HEK293 (cell line): Measurements from ENCODE around the gene NAV3.

Experiments
- CTCF ChIA-PET: fragments of 350-600 bp; formaldehyde crosslinking; extraction: SDS; loops from one replicate; lab custom pipeline; 2021; ENCODE audit warnings: antibody characterized with exemption; lab: Yijun Ruan, JAX
- POLR2A ChIA-PET: fragments of 300-600 bp; formaldehyde crosslinking; extraction: SDS; loops from one replicate; lab custom pipeline; 2020; ENCODE audit warnings: antibody characterized with exemption, inconsistent platforms; lab: Yijun Ruan, JAX
- H3K27ac ChIP-seq: fragments of 200-500 bp; sonication (Bioruptor generic); 2 replicates; pipeline ENCODE4 v1.5.1; 2014; ENCODE audit warnings: low read depth, low read length, control low read depth, inconsistent platforms; ENCODE audit errors: extremely low read depth
- H3K36me3 ChIP-seq, 2 experiments: fragments of 200-500 bp in 1 of 2; sonication (Bioruptor generic) in 1 of 2; 1 replicate in 1 of 2; 2 replicates in 1 of 2; pipeline ENCODE4 v1.5.1; 2014 to 2017; ENCODE audit warnings: inconsistent platforms in 2 of 2, low read length in 2 of 2; ENCODE audit not compliant: control insufficient read depth in 2 of 2, insufficient read depth in 1 of 2
- H3K4me1 ChIP-seq: fragments of 200-500 bp; sonication (Bioruptor generic); 2 replicates; pipeline ENCODE4 v1.5.1; 2014; ENCODE audit warnings: mild to moderate bottlenecking, low read length, inconsistent platforms; ENCODE audit not compliant: control insufficient read depth, insufficient read depth
- H3K4me3 ChIP-seq: 2 replicates; pipeline ENCODE4 v1.5.1; 2011; ENCODE audit warnings: low read depth, mild to moderate bottlenecking, control low read depth, low read length, moderate library complexity
- H3K9me3 ChIP-seq: fragments of 200-500 bp; sonication (Bioruptor generic); 2 replicates; pipeline ENCODE4 v1.5.1; 2014; ENCODE audit warnings: low read depth, low read length, inconsistent platforms; ENCODE audit not compliant: control insufficient read depth, insufficient read depth
- CTCF ChIP-seq: fragments of 450-650 bp; formaldehyde crosslinking; IDR thresholded peaks from 2 replicates; pipeline ENCODE4 v1.5.1; 2016; ENCODE audit warnings: missing biosample characterization, missing genetic modification characterization
- EGR2 ChIP-seq: fragments of 450-650 bp; formaldehyde crosslinking; IDR thresholded peaks from 2 replicates; pipeline ENCODE4 v1.5.1; 2016; ENCODE audit warnings: low read depth, missing biosample characterization, missing genetic modification characterization
- GLI2 ChIP-seq: fragments of 450-650 bp; formaldehyde crosslinking; IDR thresholded peaks from 2 replicates; pipeline ENCODE4; 2017; ENCODE audit warnings: missing biosample characterization, missing genetic modification characterization, low read depth, borderline replicate concordance
- GLI4 ChIP-seq: fragments of 450-650 bp; formaldehyde crosslinking; IDR thresholded peaks from 2 replicates; pipeline ENCODE4 v1.5.1; 2016; ENCODE audit warnings: missing biosample characterization, missing genetic modification characterization
- HOXA7 ChIP-seq: sonication (generic); formaldehyde crosslinking; IDR thresholded peaks from 2 replicates; pipeline ENCODE4 v1.8.1; 2022; ENCODE audit warnings: missing genetic modification reagents, borderline replicate concordance
- PRDM6 ChIP-seq: fragments of 450-650 bp; formaldehyde crosslinking; IDR thresholded peaks from 2 replicates; pipeline ENCODE4 v1.5.1; 2017; ENCODE audit warnings: missing biosample characterization, missing genetic modification characterization
- SETDB1 ChIP-seq: IDR thresholded peaks from one replicate; pipeline ENCODE4 v1.6.1; 2017; ENCODE audit warnings: mild to moderate bottlenecking, low read length, moderate library complexity, mixed read lengths; ENCODE audit not compliant: insufficient read length
- SP2 ChIP-seq: fragments of 450-650 bp; formaldehyde crosslinking; IDR thresholded peaks from 2 replicates; pipeline ENCODE4 v1.5.1; 2016; ENCODE audit warnings: missing biosample characterization, missing genetic modification characterization
- TRIM28 ChIP-seq: IDR thresholded peaks from 2 replicates; pipeline ENCODE4 v1.6.1; 2011; ENCODE audit warnings: low read length, control low read depth, borderline replicate concordance
- ZBTB8A ChIP-seq: fragments of 450-650 bp; formaldehyde crosslinking; IDR thresholded peaks from 2 replicates; pipeline ENCODE4 v1.5.1; 2016; ENCODE audit warnings: missing biosample characterization, missing genetic modification characterization
- ZFHX2 ChIP-seq: fragments of 450-650 bp; formaldehyde crosslinking; conservative IDR thresholded peaks from 2 replicates; pipeline ENCODE4 v1.5.1; 2016; ENCODE audit warnings: missing biosample characterization, missing genetic modification characterization
- ZIC2 ChIP-seq: fragments of 450-650 bp; formaldehyde crosslinking; IDR thresholded peaks from 2 replicates; pipeline ENCODE4 v1.5.1; 2016; ENCODE audit warnings: missing biosample characterization, missing genetic modification characterization
- ZNF214 ChIP-seq: fragments of 450-650 bp; formaldehyde crosslinking; IDR thresholded peaks from 2 replicates; pipeline ENCODE4 v1.5.1; 2017; ENCODE audit warnings: missing biosample characterization, mild to moderate bottlenecking, missing genetic modification characterization, borderline replicate concordance
- ZNF513 ChIP-seq: fragments of 450-650 bp; IDR thresholded peaks from 2 replicates; pipeline ENCODE4 v1.5.1; 2018; ENCODE audit warnings: missing biosample characterization, missing genetic modification characterization
- ZNF621 ChIP-seq: fragments of 450-650 bp; formaldehyde crosslinking; IDR thresholded peaks from 2 replicates; pipeline ENCODE4 v1.5.1; 2017; ENCODE audit warnings: missing biosample characterization, missing genetic modification characterization
- ZNF624 ChIP-seq: fragments of 450-650 bp; formaldehyde crosslinking; IDR thresholded peaks from 2 replicates; pipeline ENCODE4 v1.5.1; 2017; ENCODE audit warnings: missing biosample characterization, missing genetic modification characterization
- ZNF654 ChIP-seq: fragments of 450-650 bp; formaldehyde crosslinking; IDR thresholded peaks from 2 replicates; pipeline ENCODE4 v1.5.1; 2016; ENCODE audit warnings: low read depth, missing biosample characterization, missing genetic modification characterization
- ZNF660 ChIP-seq: fragments of 450-650 bp; IDR thresholded peaks from 2 replicates; pipeline ENCODE4 v1.5.1; 2018; ENCODE audit warnings: missing biosample characterization, mild to moderate bottlenecking, missing genetic modification characterization
- ZNF677 ChIP-seq: fragments of 450-650 bp; IDR thresholded peaks from 2 replicates; pipeline ENCODE4 v1.5.0; 2018; ENCODE audit warnings: missing biosample characterization, mild to moderate bottlenecking, missing genetic modification characterization, moderate library complexity
- ZXDB ChIP-seq: fragments of 450-650 bp; formaldehyde crosslinking; IDR thresholded peaks from 2 replicates; pipeline ENCODE4 v1.5.1; 2016; ENCODE audit warnings: missing biosample characterization, missing genetic modification characterization

Gene NAV3

GRCh38 chr12:77973579-77973978, 142.9 kb downstream of the NAV3 start:
- no peak overlapping the region for H3K4me3 ChIP-seq
- no peaks in the 10 kb centered on the region for H3K36me3 ChIP-seq
- CTCF ChIA-PET: interaction anchor here (0.7 kb wide), 1 partner anchor 63 kb away, joined by 4 read pairs; no protein-coding TSS in a partner anchor
- TF ChIP-seq SETDB1 (no peak), HOXA7 (CRISPR knock-in tag) (no peak), PRDM6 (no peak), EGR2 (tag by site-specific recombination) (no peak), ZNF654 (no peak), TRIM28 (no peak)
- TF ChIP-seq, all 188 proteins: peak for 0
- H3K9me3 ChIP-seq: no peaks in the 10 kb centered on the region
- H3K27ac ChIP-seq: no peak overlapping the region
- no peaks in the 10 kb centered on the region for H3K4me1 ChIP-seq
- POLR2A ChIA-PET: interaction anchor here (0.7 kb wide), 1 partner anchor 148 kb away, joined by 3 read pairs; no protein-coding TSS in a partner anchor

DNA sequence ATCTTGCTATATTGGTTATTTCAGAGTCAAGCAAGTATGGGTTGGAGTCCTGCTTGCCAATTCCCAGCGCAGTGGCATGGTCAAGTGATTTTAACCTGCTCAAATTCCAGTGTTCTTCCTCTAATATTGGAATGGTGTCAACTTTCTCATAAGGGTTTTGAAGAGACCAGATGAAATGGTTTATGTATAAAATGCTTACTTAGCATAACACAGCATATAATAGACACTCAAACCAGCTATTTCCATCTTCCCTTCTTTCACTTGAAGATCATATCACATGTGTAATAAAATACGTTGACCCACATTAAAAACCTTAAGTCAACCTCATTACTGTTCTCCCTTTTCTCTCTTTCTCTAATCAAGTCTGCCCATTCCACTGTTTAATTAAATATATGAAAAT, 144.0 kb downstream of the NAV3 start:
- CTCF ChIA-PET: no interaction called here
- Histone ChIP-seq H3K4me3 (no peak overlapping the region), H3K9me3 (no peaks in the 10 kb centered on the region), H3K36me3 (no peaks in the 10 kb centered on the region), H3K27ac (no peak overlapping the region), H3K4me1 (no peaks in the 10 kb centered on the region)
- no peak for TF ChIP-seq ZNF660
- no peak for TF ChIP-seq ZNF513 (tag by site-specific recombination)
- TF ChIP-seq ZBTB8A (tag by site-specific recombination): no peak
- no peak for TF ChIP-seq ZNF621
- no peak for TF ChIP-seq ZXDB (tag by site-specific recombination)
- no peak for TF ChIP-seq GLI4
- TF ChIP-seq ZIC2 (tag by site-specific recombination): no peak
- TF ChIP-seq GLI2 (tag by site-specific recombination): no peak
- no peak for TF ChIP-seq ZNF677
- no peak for TF ChIP-seq CTCF (tag by site-specific recombination)
- no peak for TF ChIP-seq ZFHX2
- no peak for TF ChIP-seq SP2 (tag by site-specific recombination)
- no peak for TF ChIP-seq ZNF624 (tag by site-specific recombination)
- TF ChIP-seq ZNF214: no peak
- POLR2A ChIA-PET: no interaction called here
